22Rv1 (cell line): Measurements from ENCODE around the gene ORAI3.

ENCODE experiments used
- ZFX ChIP-seq: fragments of 450-650 bp; IDR thresholded peaks from 2 replicates; pipeline ENCODE4 v1.6.1; 2017; ENCODE audit warnings: antibody characterized with exemption, borderline replicate concordance
- TF ChIP-seq, protein P1 (sequence below): fragments of 450-650 bp; IDR thresholded peaks from 2 replicates; pipeline ENCODE4 v1.5.1; 2017; ENCODE audit warnings: mild to moderate bottlenecking

GRCh38 chr16:30910427-30911029 lies 38.3 kb upstream of the ORAI3 start:
- TF ChIP-seq, protein P1, sequence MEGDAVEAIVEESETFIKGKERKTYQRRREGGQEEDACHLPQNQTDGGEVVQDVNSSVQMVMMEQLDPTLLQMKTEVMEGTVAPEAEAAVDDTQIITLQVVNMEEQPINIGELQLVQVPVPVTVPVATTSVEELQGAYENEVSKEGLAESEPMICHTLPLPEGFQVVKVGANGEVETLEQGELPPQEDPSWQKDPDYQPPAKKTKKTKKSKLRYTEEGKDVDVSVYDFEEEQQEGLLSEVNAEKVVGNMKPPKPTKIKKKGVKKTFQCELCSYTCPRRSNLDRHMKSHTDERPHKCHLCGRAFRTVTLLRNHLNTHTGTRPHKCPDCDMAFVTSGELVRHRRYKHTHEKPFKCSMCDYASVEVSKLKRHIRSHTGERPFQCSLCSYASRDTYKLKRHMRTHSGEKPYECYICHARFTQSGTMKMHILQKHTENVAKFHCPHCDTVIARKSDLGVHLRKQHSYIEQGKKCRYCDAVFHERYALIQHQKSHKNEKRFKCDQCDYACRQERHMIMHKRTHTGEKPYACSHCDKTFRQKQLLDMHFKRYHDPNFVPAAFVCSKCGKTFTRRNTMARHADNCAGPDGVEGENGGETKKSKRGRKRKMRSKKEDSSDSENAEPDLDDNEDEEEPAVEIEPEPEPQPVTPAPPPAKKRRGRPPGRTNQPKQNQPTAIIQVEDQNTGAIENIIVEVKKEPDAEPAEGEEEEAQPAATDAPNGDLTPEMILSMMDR, result no peak
- no peak for TF ChIP-seq ZFX
